K562 (cell line): ENCODE data around the gene PABPC1L2B. TPM values are rescaled to one million over a fixed set of nuclear protein-coding genes. Genes with fewer than 3 reads are reported as not detected.
"Not testable (repeated sequence)": the region's sequence is repeated elsewhere in the genome, so short reads cannot be mapped to it uniquely, and the experiment has no call there.

ENCODE experiments used
- ATAC-seq: fragments of 200-7000 bp; cut with Tn5 transposase; 3 replicates; pipeline ENCODE4 v1.9.1; 2020; ENCODE audit warnings: moderate library complexity
- BruUV-seq: library from RNA; stranded (reverse); fragments of 400-500 nt; replicated peaks from 2 replicates; lab custom pipeline; 2021; lab: Mats Ljungman, UMichigan
- CTCF ChIA-PET: fragments of 300-600 bp; formaldehyde crosslinking; extraction: SDS; loops from one replicate; lab custom pipeline; 2021; ENCODE audit warnings: low intra/inter-chr PET ratio; lab: Yijun Ruan, JAX
- POLR2A ChIA-PET: fragments of 300-600, 350-650 bp; sonication (Branson Sonifier 250); formaldehyde crosslinking; extraction: SDS; loops from one replicate; lab custom pipeline; 2021; ENCODE audit warnings: antibody characterized with exemption, inconsistent platforms; lab: Yijun Ruan, JAX
- DNase-seq, 4 experiments: peaks; one replicate each; pipeline versions ENCODE4 v3.0.0 to v3.0.0-alpha.2; 2011 to 2018; ENCODE audit warnings: low spot score in 3 of 4, mixed read lengths in 3 of 4; ENCODE audit errors: extremely low read depth in 1 of 4
- FAIRE-seq: peaks from 2 replicates; lab custom pipeline; 2011; peaks lifted over from hg19 to GRCh38; lab: Jason Lieb, UNC
- H2AFZ ChIP-seq: 2 replicates; pipeline ENCODE4 v1.6.0; 2011; ENCODE audit warnings: low read depth, low read length, control low read depth, inconsistent platforms
- H3K27ac ChIP-seq: fragments of 200-600 bp; 3 replicates; pipeline ENCODE4 v1.8.0; 2011; ENCODE audit warnings: low read depth, mild to moderate bottlenecking, control low read depth, inconsistent platforms, low read length, moderate library complexity, mixed read lengths; ENCODE audit errors: extremely low read depth
- H3K27me3 ChIP-seq, 2 experiments: fragments of 300-600 bp in 1 of 2; 2 replicates in 1 of 2; 3 replicates in 1 of 2; pipeline versions ENCODE4 v1.6.0 to v1.8.0; 2011; ENCODE audit warnings: inconsistent platforms in 2 of 2, low read length in 2 of 2, mild to moderate bottlenecking in 1 of 2, mixed read lengths in 1 of 2, moderate library complexity in 1 of 2; ENCODE audit not compliant: control insufficient read depth in 2 of 2, insufficient read depth in 2 of 2
- H3K36me3 ChIP-seq: fragments of 300-600 bp; 3 replicates; pipeline ENCODE4 v1.8.0; 2011; ENCODE audit warnings: mild to moderate bottlenecking, low read length, inconsistent platforms; ENCODE audit not compliant: control insufficient read depth, insufficient read depth
- H3K4me1 ChIP-seq, 2 experiments: fragments of 200-600 bp in 1 of 2; replicated peaks in 1 of 2; 2 replicates in 1 of 2; 3 replicates in 1 of 2; pipeline versions ENCODE4 v1.5.1 to v1.8.0; 2011; ENCODE audit warnings: inconsistent platforms in 2 of 2, low read length in 2 of 2, mild to moderate bottlenecking in 1 of 2, mixed read lengths in 1 of 2, moderate library complexity in 1 of 2; ENCODE audit not compliant: control insufficient read depth in 2 of 2, insufficient read depth in 2 of 2
- H3K4me2 ChIP-seq: 2 replicates; pipeline ENCODE4 v1.6.1; 2011; ENCODE audit warnings: low read length, control low read depth, inconsistent platforms, mixed read lengths; ENCODE audit not compliant: insufficient read depth
- H3K4me3 ChIP-seq: fragments of 200-600 bp; sonication (generic), shearing (Covaris generic); 2 replicates; pipeline ENCODE4 v1.5.1; 2016; ENCODE audit warnings: control low read depth, inconsistent platforms
- H3K79me2 ChIP-seq: fragments of 200-600 bp; 3 replicates; pipeline ENCODE4 v1.8.0; 2011; ENCODE audit warnings: low read length, inconsistent platforms; ENCODE audit not compliant: control insufficient read depth, insufficient read depth
- H3K9ac ChIP-seq, 2 experiments: 2 replicates each; pipeline versions ENCODE4 v1.6.0 to v1.6.1; 2011; ENCODE audit warnings: low read depth in 2 of 2, low read length in 2 of 2, control low read depth in 1 of 2, inconsistent platforms in 1 of 2, mild to moderate bottlenecking in 1 of 2, mixed read lengths in 1 of 2; ENCODE audit not compliant: insufficient read depth in 1 of 2
- H3K9me1 ChIP-seq: one replicate; pipeline ENCODE4 v1.6.0; 2011; ENCODE audit warnings: inconsistent platforms, mild to moderate bottlenecking, low read length, moderate library complexity; ENCODE audit not compliant: control insufficient read depth, insufficient read depth
- H3K9me3 ChIP-seq: replicated peaks from 2 replicates; pipeline ENCODE4 v1.5.1; 2011; ENCODE audit warnings: low read depth, low read length, inconsistent platforms; ENCODE audit not compliant: control insufficient read depth, insufficient read depth
- H4K20me1 ChIP-seq: replicated peaks from 2 replicates; pipeline ENCODE4 v1.6.1; 2011; ENCODE audit warnings: low read length, inconsistent platforms, mixed read lengths; ENCODE audit not compliant: control insufficient read depth, insufficient read depth
- WGBS: fragments of 100-300 bp; shearing (Covaris generic); methylation state at CpG from one replicate; pipeline ENCODE4 v1.1.6; 2016; ENCODE audit warnings: low coverage, mixed read lengths; ENCODE audit not compliant: insufficient coverage; ENCODE audit errors: missing lambda C conversion rate; 5-methylcytosine and 5-hydroxymethylcytosine counted together
- in situ Hi-C: fragments of 300-500 bp; cut with MboI; formaldehyde crosslinking; loops from 4 replicates; pipeline ENCODE4 v1.15.0; 2018; ENCODE audit warnings: inconsistent platforms, mixed read lengths
- intact Hi-C: fragments of 100-400 bp; cut with micrococcal nuclease; formaldehyde crosslinking; loops from 2 replicates; pipeline ENCODE4 v1.14.2; 2022
- polyA plus RNA-seq, 8 experiments: library from polyadenylated mRNA; depleted of rRNA in 4 of 8; stranded (reverse) in 5 of 8; unstranded in 3 of 8; fragments of >200 nt; fragmentation: Nextera tagmentation in 2 of 8; fragmentation: Illumina TruSeq in 1 of 8; extraction: Ambion mirVana in 2 of 8; extraction: Trizol in 1 of 8; gene quantifications; 2 replicates each; pipeline versions ENCODE4 v1.2.1 to v1.2.3, GENCODE V29; 2011 to 2014; ENCODE audit warnings: inconsistent platforms in 1 of 8, missing spikeins in 1 of 8
- total RNA-seq, 7 experiments: library from RNA; depleted of rRNA in 6 of 7; stranded (reverse); fragments of >200 nt in 6 of 7; fragmentation: Illumina TruSeq in 2 of 7; extraction: Trizol in 2 of 7; gene quantifications; 2 replicates each; pipeline versions ENCODE4 v1.2.1 to v1.2.3, GENCODE V29; 2011 to 2021; ENCODE audit warnings: low replicate concordance in 1 of 7

The PABPC1L2B gene
- total and polyA plus RNA-seq, 9 of the 15 experiments (the other 6 are each of a cell fraction or from before 2014, with no cell fraction given) = not detected

DNA sequence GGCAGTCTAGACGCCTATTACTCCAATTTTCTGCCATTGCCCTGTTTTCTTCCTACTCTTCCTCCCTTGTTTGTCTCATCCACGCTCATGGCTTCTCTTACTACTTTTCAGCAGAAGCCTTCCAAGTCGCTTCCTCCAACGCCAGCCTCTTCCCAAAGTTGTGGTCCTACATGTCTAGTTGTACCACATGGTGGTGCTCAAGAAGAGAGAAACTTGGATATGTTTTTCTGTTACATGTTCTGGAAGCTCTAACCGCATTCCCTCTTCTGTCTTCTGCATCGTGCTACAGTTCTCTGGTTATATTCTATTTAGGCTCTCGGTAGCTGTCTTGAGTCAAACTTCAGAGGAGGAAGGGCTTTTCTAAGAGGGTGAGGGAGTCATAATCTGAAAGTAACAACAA, 27.9 kb upstream of the PABPC1L2B start:
- H3K9ac ChIP-seq, DNase-seq, POLR2A ChIA-PET, H3K4me2 ChIP-seq, H3K79me2 ChIP-seq, H4K20me1 ChIP-seq, H3K4me3 ChIP-seq, H3K9me3 ChIP-seq, ATAC-seq, H3K27ac ChIP-seq, intact Hi-C loops, CTCF ChIA-PET, H3K36me3 ChIP-seq, H3K27me3 ChIP-seq, H3K9me1 ChIP-seq, BruUV-seq, H3K4me1 ChIP-seq, H2AFZ ChIP-seq: not testable (repeated sequence)
- FAIRE-seq = peak; percentile 58
- WGBS = no CpG with 5 or more reads among the region's 7 CpGs
- in situ Hi-C loops = loop anchor here (25.0 kb wide), 1 partner anchor 238 kb away; no protein-coding TSS in a partner anchor

DNA sequence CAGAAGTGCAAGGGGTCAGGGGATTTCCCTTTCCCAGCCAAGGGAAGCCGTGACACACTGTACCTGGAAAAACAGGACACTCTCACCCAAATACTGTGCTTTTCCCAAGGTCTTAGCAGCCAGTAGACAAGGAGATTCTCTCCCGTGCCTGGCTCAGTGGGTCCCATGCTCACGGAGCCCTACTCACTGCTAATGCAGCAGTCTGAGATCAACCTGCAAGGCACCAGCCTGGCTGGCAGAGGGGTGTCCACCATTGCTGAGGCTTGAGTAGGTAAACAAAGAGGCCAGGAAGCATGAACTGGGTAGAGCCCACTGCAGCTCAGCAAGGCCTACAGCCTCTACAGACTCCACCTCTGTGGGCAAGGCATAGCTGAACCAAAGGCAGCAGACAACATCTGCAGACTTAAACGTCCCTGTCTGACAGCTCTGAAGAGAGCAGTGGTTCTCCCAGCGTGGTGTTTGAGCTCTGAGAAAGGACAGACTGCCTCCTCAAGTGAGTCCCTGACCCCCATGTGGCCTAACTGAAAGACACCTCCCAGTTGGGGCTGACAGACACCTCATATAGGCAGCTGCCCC, 21.8 kb upstream of the PABPC1L2B start:
- H3K4me2 ChIP-seq, H3K4me1 ChIP-seq, H3K9ac ChIP-seq, DNase-seq, intact Hi-C loops, H3K9me1 ChIP-seq, H3K9me3 ChIP-seq, BruUV-seq, H3K36me3 ChIP-seq, H2AFZ ChIP-seq, FAIRE-seq, CTCF ChIA-PET, H3K4me3 ChIP-seq, ATAC-seq, H3K27ac ChIP-seq, H3K79me2 ChIP-seq, H3K27me3 ChIP-seq, POLR2A ChIA-PET, H4K20me1 ChIP-seq: not testable (repeated sequence)
- in situ Hi-C loops = loop anchor here (10.0 kb wide), 1 partner anchor 94 kb away; the partner anchor contains the start of gene PABPC1L2A
- 0% methylated on average over 4 of the region's 5 CpGs for WGBS

DNA sequence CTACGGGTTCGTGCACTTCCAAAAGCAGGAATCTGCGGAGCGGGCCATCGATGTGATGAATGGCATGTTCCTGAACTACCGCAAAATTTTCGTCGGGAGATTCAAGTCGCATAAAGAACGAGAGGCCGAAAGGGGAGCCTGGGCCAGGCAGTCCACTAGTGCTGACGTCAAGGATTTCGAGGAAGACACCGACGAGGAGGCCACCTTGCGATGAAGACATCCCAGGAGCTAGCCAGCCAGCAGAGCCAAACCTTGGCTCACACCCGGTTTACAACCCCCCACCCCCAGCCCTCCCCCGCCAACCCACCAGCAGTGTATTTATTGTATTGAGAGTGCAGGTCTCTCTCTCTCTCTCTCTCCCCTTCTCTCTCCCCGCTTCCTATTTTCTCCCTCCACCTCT, 1.3 kb downstream of the PABPC1L2B start:
- H4K20me1 ChIP-seq, CTCF ChIA-PET, H3K27me3 ChIP-seq, H3K4me3 ChIP-seq, intact Hi-C loops, BruUV-seq, ATAC-seq, H3K9ac ChIP-seq, H3K9me1 ChIP-seq, POLR2A ChIA-PET, in situ Hi-C loops, H3K79me2 ChIP-seq, H3K36me3 ChIP-seq, DNase-seq, FAIRE-seq, H2AFZ ChIP-seq, H3K27ac ChIP-seq, H3K4me1 ChIP-seq, H3K4me2 ChIP-seq, H3K9me3 ChIP-seq: not testable (repeated sequence)
- no CpG with 5 or more reads among the region's 19 CpGs for WGBS
